ENCODE data around the gene CUEDC1.

DNA sequence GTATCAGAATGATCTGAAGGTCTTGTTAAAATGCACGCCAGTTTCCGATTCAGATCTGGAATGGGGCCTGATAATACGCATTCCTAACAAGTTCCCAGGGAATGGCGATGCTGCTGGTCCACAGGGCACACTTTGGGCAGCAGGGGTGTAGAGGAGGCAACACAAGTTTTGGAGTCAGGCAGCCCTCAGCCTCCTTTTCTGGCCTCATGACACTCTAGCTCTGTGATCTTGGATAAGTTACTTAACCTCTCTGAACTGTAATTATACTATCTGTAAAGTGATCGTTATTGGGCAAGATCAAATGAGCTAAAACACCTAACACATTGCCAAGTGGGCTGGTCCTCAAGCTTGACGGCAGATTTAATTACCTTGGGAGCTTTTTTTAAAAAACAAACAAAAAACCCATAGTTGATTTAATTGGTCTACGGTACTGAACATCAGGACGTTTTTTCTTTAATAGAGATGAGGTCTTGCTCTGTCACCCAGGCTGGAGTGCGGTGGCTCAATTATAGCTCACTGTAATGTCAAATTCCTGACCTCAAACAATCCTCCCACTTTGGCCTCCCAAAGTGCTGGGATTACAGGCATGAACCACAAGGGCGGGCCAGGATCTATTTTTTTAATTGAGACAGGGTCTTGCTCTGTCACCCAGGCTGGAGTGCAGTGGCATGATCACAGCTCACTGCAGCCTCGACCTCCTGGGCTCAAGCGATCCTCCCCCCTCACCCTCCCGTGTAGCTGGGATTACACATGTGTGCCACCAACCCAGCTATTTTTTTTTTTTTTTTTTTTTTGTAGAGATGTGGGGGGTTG is 95.4 kb downstream of the CUEDC1 start:
- TF ChIP-seq, protein P1, sequence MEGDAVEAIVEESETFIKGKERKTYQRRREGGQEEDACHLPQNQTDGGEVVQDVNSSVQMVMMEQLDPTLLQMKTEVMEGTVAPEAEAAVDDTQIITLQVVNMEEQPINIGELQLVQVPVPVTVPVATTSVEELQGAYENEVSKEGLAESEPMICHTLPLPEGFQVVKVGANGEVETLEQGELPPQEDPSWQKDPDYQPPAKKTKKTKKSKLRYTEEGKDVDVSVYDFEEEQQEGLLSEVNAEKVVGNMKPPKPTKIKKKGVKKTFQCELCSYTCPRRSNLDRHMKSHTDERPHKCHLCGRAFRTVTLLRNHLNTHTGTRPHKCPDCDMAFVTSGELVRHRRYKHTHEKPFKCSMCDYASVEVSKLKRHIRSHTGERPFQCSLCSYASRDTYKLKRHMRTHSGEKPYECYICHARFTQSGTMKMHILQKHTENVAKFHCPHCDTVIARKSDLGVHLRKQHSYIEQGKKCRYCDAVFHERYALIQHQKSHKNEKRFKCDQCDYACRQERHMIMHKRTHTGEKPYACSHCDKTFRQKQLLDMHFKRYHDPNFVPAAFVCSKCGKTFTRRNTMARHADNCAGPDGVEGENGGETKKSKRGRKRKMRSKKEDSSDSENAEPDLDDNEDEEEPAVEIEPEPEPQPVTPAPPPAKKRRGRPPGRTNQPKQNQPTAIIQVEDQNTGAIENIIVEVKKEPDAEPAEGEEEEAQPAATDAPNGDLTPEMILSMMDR (conservative IDR thresholded peaks at IDR 0.05), result no peak
- TF ChIP-seq EZH2 (IDR thresholded peaks at IDR 0.05; ENCODE audit: low read depth), result no peak

All from PC-9 (cell line).